Activated naive CD8-positive, alpha-beta T cell treated with anti-CD3 and anti-CD28 coated beads, Interleukin-2, amount 50 U/mL, for 24 hours (primary cell): Measurements from ENCODE around the gene KIF2C.
"Not testable (repeated sequence)": the region's sequence is repeated elsewhere in the genome, so short reads cannot be mapped to it uniquely, and the experiment has no call there.

ENCODE experiments used
- ATAC-seq: fragments of 150-1000 bp; cut with Tn5 transposase; one replicate; pipeline ENCODE4 v1.10.0; 2021
- DNase-seq: peaks from one replicate; pipeline ENCODE4 v3.0.0; 2021
- H3K27ac Mint-ChIP-seq: one replicate; pipeline ENCODE4 v1.8.0; 2021; ENCODE audit warnings: mild to moderate bottlenecking, mixed read lengths
- H3K27me3 Mint-ChIP-seq: one replicate; pipeline ENCODE4 v1.8.0; 2021; ENCODE audit warnings: mixed read lengths
- H3K36me3 Mint-ChIP-seq: one replicate; pipeline ENCODE4 v1.8.0; 2021; ENCODE audit warnings: low read depth, mixed read lengths
- H3K4me1 Mint-ChIP-seq: one replicate; pipeline ENCODE4 v1.8.0; 2021; ENCODE audit warnings: mixed read lengths
- H3K4me3 Mint-ChIP-seq: one replicate; pipeline ENCODE4 v1.8.0; 2021; ENCODE audit warnings: mild to moderate bottlenecking, moderate library complexity, mixed read lengths
- H3K9me3 Mint-ChIP-seq: one replicate; pipeline ENCODE4 v1.8.0; 2021; ENCODE audit warnings: mixed read lengths

KIF2C gene

DNA sequence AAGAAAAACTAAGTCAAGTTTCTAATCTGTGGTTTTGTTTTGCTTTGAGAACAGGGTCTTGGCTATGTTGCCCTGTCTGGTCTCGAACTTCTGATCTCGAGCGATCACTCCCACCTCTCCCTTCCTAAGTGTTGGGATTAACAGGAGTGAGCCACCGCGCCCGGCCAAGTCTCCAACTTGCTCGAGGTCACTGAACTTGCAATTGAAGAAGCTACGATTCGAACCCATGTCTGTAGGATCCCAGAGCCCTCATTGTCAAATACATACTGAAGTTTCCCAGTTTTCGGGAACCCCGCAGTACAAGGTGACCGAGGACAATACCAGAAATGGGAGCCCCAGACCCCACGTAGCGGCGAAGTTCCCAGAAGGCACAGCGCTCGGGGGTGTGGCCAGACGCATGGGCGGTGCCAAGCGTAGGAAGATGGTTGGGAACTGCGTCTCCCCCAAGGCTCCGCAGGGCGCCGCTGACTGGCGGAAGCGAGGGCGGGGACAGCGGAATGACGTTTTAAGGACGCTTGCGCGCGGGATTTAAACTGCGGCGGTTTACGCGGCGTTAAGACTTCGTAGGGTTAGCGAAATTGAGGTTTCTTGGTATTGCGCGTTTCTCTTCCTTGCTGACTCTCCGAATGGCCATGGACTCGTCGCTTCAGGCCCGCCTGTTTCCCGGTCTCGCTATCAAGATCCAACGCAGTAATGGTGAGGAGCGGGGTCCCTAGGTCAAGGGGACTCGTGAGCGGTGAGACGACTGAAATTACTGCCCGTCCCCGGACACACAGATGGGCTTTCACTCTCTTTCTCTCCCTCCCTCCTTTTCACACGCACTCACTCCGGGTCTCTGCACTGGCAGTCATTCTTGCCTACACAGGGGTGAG lies at the start of gene KIF2C:
KIF2C (plus strand) TSS at position 531 of the 872 bp plus-strand sequence; CDS start at position 627, 96 bp downstream.
- Mint-ChIP-seq H3K27ac (peak within 1 kb of the TSS; percentile 88), H3K4me3 (peak within 1 kb of the TSS; percentile 95), H3K27me3 (no peaks in the 10 kb centered on the region), H3K4me1 (peaks cover 35% of the 10 kb centered on the region), H3K9me3 (no peaks in the 10 kb centered on the region), H3K36me3 (peaks cover 30% of the 10 kb centered on the region)
- peak; percentile 99 for DNase-seq
- ATAC-seq, result peak; percentile 95

DNA sequence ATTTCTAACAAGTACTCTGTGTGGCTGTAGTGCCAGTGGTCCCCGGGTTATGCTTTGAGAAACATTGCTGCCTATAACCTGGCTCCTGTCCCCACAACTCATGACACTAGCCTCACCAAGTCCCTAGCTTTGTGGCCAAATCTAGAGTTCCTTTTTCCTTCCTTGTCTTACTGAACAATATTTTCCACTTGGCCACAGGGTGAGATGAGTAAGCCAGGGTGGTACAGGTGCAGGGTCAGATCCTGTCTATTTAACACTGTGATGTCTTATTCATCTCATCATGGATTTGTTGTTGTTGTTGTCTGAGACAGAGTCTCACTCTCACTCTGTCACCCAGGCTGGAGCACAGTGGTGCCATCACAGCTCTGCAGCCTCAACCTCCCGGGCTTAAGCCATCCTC lies 46.5 kb upstream of the KIF2C start:
- H3K9me3 Mint-ChIP-seq, result no peaks in the 10 kb centered on the region
- DNase-seq (no peak), ATAC-seq (peak; percentile 84)
- H3K4me1 Mint-ChIP-seq, result peaks cover 43% of the 10 kb centered on the region
- no peaks in the 10 kb centered on the region for H3K27me3 Mint-ChIP-seq
- peak overlapping the region; percentile 5 for H3K27ac Mint-ChIP-seq
- no peaks in the 10 kb centered on the region for H3K36me3 Mint-ChIP-seq
- H3K4me3 Mint-ChIP-seq, result no peak overlapping the region

GRCh38 chr1:44693900-44694299 lies 45.7 kb upstream of the KIF2C start:
- ATAC-seq, result no peak
- no peak for DNase-seq
- no peaks in the 10 kb centered on the region for H3K36me3 Mint-ChIP-seq
- H3K27me3 Mint-ChIP-seq, result no peaks in the 10 kb centered on the region
- no peak overlapping the region for H3K27ac Mint-ChIP-seq
- no peak overlapping the region for H3K4me3 Mint-ChIP-seq
- H3K4me1 Mint-ChIP-seq, result peaks cover 45% of the 10 kb centered on the region
- H3K9me3 Mint-ChIP-seq, result no peaks in the 10 kb centered on the region

DNA sequence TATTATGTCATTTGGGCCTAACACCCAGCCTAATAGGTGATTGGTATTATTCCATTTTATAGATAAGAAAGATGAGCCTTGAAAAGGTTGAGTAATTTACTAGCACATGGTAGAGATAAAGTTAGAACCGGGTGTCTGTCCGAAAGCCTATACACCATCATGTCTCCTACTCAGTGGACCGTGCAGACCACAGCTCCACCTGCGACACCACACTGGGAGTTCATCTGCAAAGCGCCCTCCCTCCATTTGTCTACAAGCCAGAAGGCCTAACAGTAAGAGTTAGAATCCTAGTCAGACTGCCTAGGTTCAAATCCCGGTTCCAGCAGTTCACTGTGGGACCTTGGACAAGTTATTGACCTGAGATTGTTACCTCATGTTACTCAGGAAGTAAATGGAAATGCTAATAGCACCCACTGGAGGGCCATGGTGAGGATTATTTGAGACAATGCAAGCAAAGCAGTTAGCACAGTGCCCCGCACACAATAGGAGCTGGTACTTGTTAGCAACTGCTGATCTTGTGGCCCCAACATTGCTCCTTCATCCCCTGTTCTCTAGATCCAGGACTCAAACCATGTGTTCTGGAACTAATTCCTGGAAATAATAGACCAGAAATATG lies 44.7 kb upstream of the KIF2C start:
- DNase-seq (no peak), ATAC-seq (no peak)
- Mint-ChIP-seq H3K36me3 (no peaks in the 10 kb centered on the region), H3K27me3 (no peaks in the 10 kb centered on the region), H3K27ac (no peak overlapping the region), H3K4me1 (peaks cover 45% of the 10 kb centered on the region), H3K9me3 (no peaks in the 10 kb centered on the region), H3K4me3 (no peak overlapping the region)

GRCh38 chr1:44695671-44696070 lies 44.0 kb upstream of the KIF2C start:
- DNase-seq, result no peak
- H3K9me3 Mint-ChIP-seq, result no peaks in the 10 kb centered on the region
- no peak overlapping the region for H3K27ac Mint-ChIP-seq
- ATAC-seq, result no peak
- H3K27me3 Mint-ChIP-seq, result no peaks in the 10 kb centered on the region
- peaks cover 45% of the 10 kb centered on the region for H3K4me1 Mint-ChIP-seq
- H3K36me3 Mint-ChIP-seq, result no peaks in the 10 kb centered on the region
- H3K4me3 Mint-ChIP-seq, result no peak overlapping the region

GRCh38 chr1:44696101-44696500 lies 43.5 kb upstream of the KIF2C start:
- peak overlapping the region; percentile 79 for H3K27ac Mint-ChIP-seq
- H3K27me3 Mint-ChIP-seq, result no peaks in the 10 kb centered on the region
- no peaks in the 10 kb centered on the region for H3K36me3 Mint-ChIP-seq
- H3K9me3 Mint-ChIP-seq, result no peaks in the 10 kb centered on the region
- no peak overlapping the region for H3K4me3 Mint-ChIP-seq
- no peak for DNase-seq
- peaks cover 45% of the 10 kb centered on the region for H3K4me1 Mint-ChIP-seq
- ATAC-seq, result no peak

GRCh38 chr1:44696789-44697345 lies 42.8 kb upstream of the KIF2C start:
- no peaks in the 10 kb centered on the region for H3K9me3 Mint-ChIP-seq
- H3K4me1 Mint-ChIP-seq, result peaks cover 41% of the 10 kb centered on the region
- peak; percentile 74 for ATAC-seq
- H3K4me3 Mint-ChIP-seq, result no peak overlapping the region
- H3K27ac Mint-ChIP-seq, result peak overlapping the region; percentile 79
- no peaks in the 10 kb centered on the region for H3K36me3 Mint-ChIP-seq
- DNase-seq, result peak; percentile 42
- H3K27me3 Mint-ChIP-seq, result no peaks in the 10 kb centered on the region

DNA sequence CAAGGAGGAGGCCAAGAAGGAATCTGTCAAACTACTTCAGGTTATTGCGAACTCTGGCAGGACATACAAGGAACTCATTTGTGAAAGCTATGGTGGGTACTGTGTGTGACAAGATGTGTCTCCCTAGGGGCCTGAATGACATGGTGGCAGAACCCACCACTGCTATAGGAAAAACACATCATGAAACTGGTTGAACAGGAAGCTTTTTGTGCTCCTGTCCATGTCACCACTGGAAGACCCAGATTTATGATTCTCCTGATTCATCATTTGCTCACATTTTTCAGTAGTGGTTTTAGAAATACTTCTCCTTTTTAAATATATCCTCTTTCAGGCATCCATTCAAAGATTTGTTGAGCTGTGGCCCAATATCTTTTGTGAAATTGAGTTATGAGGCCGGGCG lies 41.5 kb upstream of the KIF2C start:
- no peak for ATAC-seq
- Mint-ChIP-seq H3K27me3 (no peaks in the 10 kb centered on the region), H3K4me3 (no peak overlapping the region), H3K27ac (no peak overlapping the region), H3K4me1 (peaks cover 35% of the 10 kb centered on the region), H3K36me3 (no peaks in the 10 kb centered on the region), H3K9me3 (no peaks in the 10 kb centered on the region)
- no peak for DNase-seq

- not testable (repeated sequence) for H3K4me3 Mint-ChIP-seq, DNase-seq, H3K36me3 Mint-ChIP-seq, ATAC-seq, H3K27me3 Mint-ChIP-seq, H3K9me3 Mint-ChIP-seq, H3K27ac Mint-ChIP-seq
- peaks cover 27% of the 10 kb centered on the region for H3K4me1 Mint-ChIP-seq
These were observed 40.3 kb upstream of the KIF2C start for GRCh38 chr1:44699375-44699774.

GRCh38 chr1:44700573-44700972 lies 39.1 kb upstream of the KIF2C start:
- ATAC-seq (no peak), DNase-seq (no peak)
- Mint-ChIP-seq H3K4me1 (peaks cover 27% of the 10 kb centered on the region), H3K9me3 (no peaks in the 10 kb centered on the region), H3K27me3 (no peaks in the 10 kb centered on the region), H3K27ac (no peak overlapping the region), H3K36me3 (no peaks in the 10 kb centered on the region), H3K4me3 (no peak overlapping the region)

DNA sequence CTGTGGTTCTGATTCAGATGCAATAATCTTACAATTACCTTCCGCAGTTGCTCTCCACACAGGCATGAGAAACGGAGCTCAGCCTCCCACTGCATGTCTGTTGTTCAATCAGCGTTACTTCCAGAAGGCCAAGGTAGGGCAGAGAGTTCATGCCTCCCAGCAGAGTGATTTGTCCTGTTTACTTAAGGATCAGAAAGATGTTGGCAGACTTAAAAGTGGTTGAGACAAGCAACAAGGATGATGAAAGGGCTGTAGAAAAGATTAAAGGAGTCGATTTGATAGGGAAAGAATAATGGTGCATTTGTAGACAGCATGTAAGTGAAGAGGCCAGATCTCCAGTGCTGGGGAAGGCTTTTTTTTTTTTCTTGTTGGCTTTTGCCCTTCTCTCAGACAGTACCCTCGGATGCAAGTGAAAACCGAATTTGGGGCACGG lies 38.5 kb upstream of the KIF2C start:
- Mint-ChIP-seq H3K9me3 (no peaks in the 10 kb centered on the region), H3K36me3 (no peaks in the 10 kb centered on the region), H3K4me3 (no peak overlapping the region), H3K27me3 (no peaks in the 10 kb centered on the region), H3K4me1 (peaks cover 22% of the 10 kb centered on the region), H3K27ac (no peak overlapping the region)
- no peak for DNase-seq
- no peak for ATAC-seq

- no peak for DNase-seq
- Mint-ChIP-seq H3K27me3 (no peaks in the 10 kb centered on the region), H3K36me3 (no peaks in the 10 kb centered on the region), H3K4me3 (no peak overlapping the region), H3K4me1 (peaks cover 18% of the 10 kb centered on the region), H3K9me3 (no peaks in the 10 kb centered on the region), H3K27ac (no peak overlapping the region)
- no peak for ATAC-seq
These were observed 34.2 kb upstream of the KIF2C start for GRCh38 chr1:44705470-44705869.

DNA sequence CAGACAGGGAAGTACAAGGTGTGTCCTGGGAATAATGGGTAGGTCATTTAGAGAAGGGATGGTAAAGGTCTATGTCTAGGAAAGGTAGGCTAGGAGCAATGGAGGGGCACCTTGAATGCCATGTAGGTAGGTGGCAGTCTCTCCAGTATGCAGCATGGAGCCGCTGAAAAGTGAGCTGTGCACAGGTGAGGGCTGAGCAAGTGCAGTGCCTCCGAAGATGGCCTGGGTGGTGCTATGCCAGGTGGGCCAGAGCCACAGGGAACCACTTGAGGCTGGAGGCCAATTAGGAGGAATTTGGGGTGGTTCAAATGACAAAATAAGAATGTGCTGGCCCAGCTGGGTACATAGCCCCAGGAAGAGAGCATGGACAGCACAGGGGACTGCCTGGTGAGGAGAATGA lies 33.7 kb upstream of the KIF2C start:
- ATAC-seq (no peak), DNase-seq (no peak)
- Mint-ChIP-seq H3K4me3 (no peak overlapping the region), H3K27me3 (no peaks in the 10 kb centered on the region), H3K4me1 (peaks cover 18% of the 10 kb centered on the region), H3K9me3 (no peaks in the 10 kb centered on the region), H3K27ac (no peak overlapping the region), H3K36me3 (no peaks in the 10 kb centered on the region)

- Mint-ChIP-seq H3K9me3 (no peaks in the 10 kb centered on the region), H3K36me3 (no peaks in the 10 kb centered on the region), H3K4me1 (peaks cover 18% of the 10 kb centered on the region), H3K27ac (no peak overlapping the region), H3K4me3 (no peak overlapping the region), H3K27me3 (no peaks in the 10 kb centered on the region)
- no peak for DNase-seq
- peak; percentile 60 for ATAC-seq
These were observed 32.3 kb upstream of the KIF2C start for GRCh38 chr1:44707112-44707881.
